ENCODE data around the gene DNAJA1. TPM values are rescaled to one million over a fixed set of nuclear protein-coding genes. Genes with fewer than 3 reads are reported as not detected.

The DNAJA1 gene
- total RNA-seq, 1 donor from 2014 or later = 88.0 TPM

- DNase-seq = no peak
- Histone ChIP-seq H3K4me3 (no peak overlapping the region), H3K9me3 (replicated peaks) (no peaks in the 10 kb centered on the region), H3K27ac (replicated peaks) (no peak overlapping the region), H3K4me1 (peaks cover 18% of the 10 kb centered on the region), H3K27me3 (ENCODE audit: low read depth) (no peaks in the 10 kb centered on the region), H3K36me3 (peaks cover 52% of the 10 kb centered on the region)
- no peak for TF ChIP-seq CTCF (IDR thresholded peaks at IDR 0.05; ENCODE audit: borderline replicate concordance)
- intact Hi-C loops (cut with micrococcal nuclease) = no loop called here
Measured at GRCh38 chr9:33042473-33042872, 17.4 kb downstream of the DNAJA1 start.

GRCh38 chr9:33043671-33044070 is 18.6 kb downstream of the DNAJA1 start:
- intact Hi-C loops (cut with micrococcal nuclease) = no loop called here
- peak overlapping the region; percentile 97 for H3K27ac ChIP-seq (replicated peaks)
- H3K4me1 ChIP-seq = peaks cover 18% of the 10 kb centered on the region
- H3K9me3 ChIP-seq (replicated peaks) = no peaks in the 10 kb centered on the region
- peaks cover 52% of the 10 kb centered on the region for H3K36me3 ChIP-seq
- no peaks in the 10 kb centered on the region for H3K27me3 ChIP-seq (ENCODE audit: low read depth)
- H3K4me3 ChIP-seq = peak overlapping the region; percentile 84
- DNase-seq = no peak
- no peak for TF ChIP-seq CTCF (IDR thresholded peaks at IDR 0.05; ENCODE audit: borderline replicate concordance)

GRCh38 chr9:33044162-33044673 is 19.1 kb downstream of the DNAJA1 start:
- peak; percentile 86 for DNase-seq
- peak overlapping the region; percentile 84 for H3K4me3 ChIP-seq
- H3K27me3 ChIP-seq (ENCODE audit: low read depth) = no peaks in the 10 kb centered on the region
- no peaks in the 10 kb centered on the region for H3K9me3 ChIP-seq (replicated peaks)
- no peak for TF ChIP-seq CTCF (IDR thresholded peaks at IDR 0.05; ENCODE audit: borderline replicate concordance)
- H3K27ac ChIP-seq (replicated peaks) = peak overlapping the region; percentile 97
- intact Hi-C loops (cut with micrococcal nuclease) = no loop called here
- peaks cover 18% of the 10 kb centered on the region for H3K4me1 ChIP-seq
- H3K36me3 ChIP-seq = peaks cover 52% of the 10 kb centered on the region

GRCh38 chr9:33044677-33045282 is 19.7 kb downstream of the DNAJA1 start:
- TF ChIP-seq CTCF (IDR thresholded peaks at IDR 0.05; ENCODE audit: borderline replicate concordance) = no peak
- DNase-seq = no peak
- Histone ChIP-seq H3K4me3 (peak overlapping the region; percentile 84), H3K27me3 (ENCODE audit: low read depth) (no peaks in the 10 kb centered on the region), H3K9me3 (replicated peaks) (no peaks in the 10 kb centered on the region), H3K36me3 (peaks cover 52% of the 10 kb centered on the region), H3K4me1 (peaks cover 18% of the 10 kb centered on the region), H3K27ac (replicated peaks) (peak overlapping the region; percentile 97)
- intact Hi-C loops (cut with micrococcal nuclease) = no loop called here

- Histone ChIP-seq H3K9me3 (replicated peaks) (no peaks in the 10 kb centered on the region), H3K4me1 (peaks cover 18% of the 10 kb centered on the region), H3K36me3 (peaks cover 52% of the 10 kb centered on the region), H3K4me3 (no peak overlapping the region), H3K27ac (replicated peaks) (no peak overlapping the region), H3K27me3 (ENCODE audit: low read depth) (no peaks in the 10 kb centered on the region)
- intact Hi-C loops (cut with micrococcal nuclease) = no loop called here
- TF ChIP-seq CTCF (IDR thresholded peaks at IDR 0.05; ENCODE audit: borderline replicate concordance) = no peak
- DNase-seq = no peak
Measured at GRCh38 chr9:33046061-33046460, 21.0 kb downstream of the DNAJA1 start.

All from left ventricle myocardium inferior (tissue), 1 donor.